Mononuclear cell (primary cell): Measurements from ENCODE around the gene TNFRSF19. TPM values are rescaled to one million over a fixed set of nuclear protein-coding genes. Genes with fewer than 3 reads are reported as not detected.

Experiments
- total RNA-seq: library from RNA; depleted of rRNA; stranded (reverse); fragments of >200 nt; gene quantifications from one replicate; pipeline ENCODE4 v1.2.3, GENCODE V29; 2012

The TNFRSF19 gene
- total RNA-seq, 1 donor = 0.21 TPM

Other genes with a start within 250 kb of the TNFRSF19 start
- 21.1 TPM for gene SACS, start 136.7 kb upstream of the TNFRSF19 start, total RNA-seq